Astrocyte of the cerebellum (primary cell): ENCODE data around the gene GALM.

Experiments used
- DNase-seq: peaks from one replicate; pipeline ENCODE4 v3.0.0-alpha.2; 2011; ENCODE audit warnings: low read depth
- H3K4me3 ChIP-seq: 2 replicates; pipeline ENCODE4 v1.5.1; 2011; ENCODE audit warnings: mild to moderate bottlenecking, low read depth, low read length, moderate library complexity
- CTCF ChIP-seq: IDR thresholded peaks from 2 replicates; pipeline ENCODE4 v1.5.1; 2012; ENCODE audit warnings: low read length, low read depth, moderate library complexity, mild to moderate bottlenecking; ENCODE audit errors: missing control alignments
- in situ Hi-C: cut with HindIII; loops from 2 replicates; pipeline ENCODE4 v1.10.0; 2017; ENCODE audit warnings: low sequenced_read_pairs

Gene GALM

DNA sequence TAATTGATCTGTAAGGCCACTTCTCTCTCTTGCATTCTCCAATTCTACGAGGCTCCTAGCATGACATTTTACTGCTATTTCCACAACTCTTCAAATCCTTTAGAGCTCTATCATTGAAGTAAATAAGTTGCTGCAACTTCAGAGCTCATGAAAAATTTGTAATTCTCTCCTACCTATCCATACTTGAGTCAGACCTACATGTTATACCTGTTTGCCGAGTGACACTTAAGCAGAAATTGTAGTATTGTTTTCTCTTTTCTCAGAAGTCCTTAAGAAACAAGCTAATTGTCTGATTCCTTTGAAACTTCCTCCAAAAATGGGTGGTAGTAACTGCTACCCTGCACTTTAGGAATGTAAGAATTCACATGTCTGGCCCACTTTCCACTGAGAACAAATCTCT, 26.1 kb downstream of the GALM start:
- in situ Hi-C loops, result no loop called here
- DNase-seq, result no peak

GRCh38 chr2:38692636-38693318, 26.9 kb downstream of the GALM start:
- in situ Hi-C loops, result no loop called here
- H3K4me3 ChIP-seq, result no peak overlapping the region
- no peak for TF ChIP-seq CTCF
- DNase-seq, result no peak

More for the DNA sequence above, 26.1 kb downstream of the GALM start:
- no peak overlapping the region for H3K4me3 ChIP-seq
- no peak for TF ChIP-seq CTCF

- H3K4me3 ChIP-seq, result no peak overlapping the region
- TF ChIP-seq CTCF, result no peak
- DNase-seq, result no peak
- in situ Hi-C loops, result no loop called here
Observed at GRCh38 chr2:38697116-38697840, 31.4 kb downstream of the GALM start.

- no peak for DNase-seq
- in situ Hi-C loops, result no loop called here
- H3K4me3 ChIP-seq, result no peak overlapping the region
- no peak for TF ChIP-seq CTCF
Observed at GRCh38 chr2:38698467-38699003, 32.6 kb downstream of the GALM start.

- in situ Hi-C loops, result no loop called here
- no peak overlapping the region for H3K4me3 ChIP-seq
- no peak for TF ChIP-seq CTCF
- DNase-seq, result no peak
Observed at GRCh38 chr2:38700113-38700785, 34.3 kb downstream of the GALM start.

DNA sequence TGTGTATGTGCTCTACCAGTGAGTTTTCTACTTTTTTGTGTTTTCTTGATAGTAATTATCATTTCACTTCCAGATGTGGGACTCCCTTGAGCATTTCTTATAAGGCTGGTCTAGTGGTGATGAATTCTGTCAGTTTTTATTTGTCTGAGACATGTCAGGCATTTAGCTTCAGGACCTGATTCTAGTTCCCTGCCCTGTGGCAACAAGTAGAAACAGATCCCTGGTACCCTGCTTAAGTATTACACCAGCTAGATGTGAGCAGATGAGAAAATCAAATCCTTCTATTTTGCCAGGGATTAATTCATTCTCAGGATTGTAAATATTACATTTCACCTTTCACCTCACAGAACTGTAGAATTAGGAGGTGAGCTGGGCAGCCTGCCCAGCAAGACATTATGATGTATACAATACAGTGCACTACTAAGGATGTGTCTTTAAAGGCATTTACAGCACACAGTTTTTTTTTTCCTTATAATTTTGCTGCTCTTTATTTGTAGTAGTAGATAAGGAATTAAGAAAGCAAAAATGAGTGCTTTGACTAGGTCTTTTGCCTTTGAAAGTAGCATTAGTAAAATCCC, 35.1 kb downstream of the GALM start:
- no peak for DNase-seq
- TF ChIP-seq CTCF, result no peak
- in situ Hi-C loops, result no loop called here
- no peak overlapping the region for H3K4me3 ChIP-seq
